RWPE2 (cell line): ENCODE data around the gene DTNBP1.

Experiments
- ATAC-seq: fragments of 200-7000 bp; cut with Tn5 transposase; 3 replicates; pipeline ENCODE4 v1.9.1; 2021; ENCODE audit warnings: low read depth
- DNase-seq: peaks from one replicate; pipeline ENCODE4 v3.0.0-alpha.2; 2020; ENCODE audit warnings: low spot score
- H3K27ac ChIP-seq: fragments of 450-650 bp; 2 replicates; pipeline ENCODE4 v1.5.1; 2017; ENCODE audit warnings: mild to moderate bottlenecking; ENCODE audit not compliant: poor library complexity, severe bottlenecking
- H3K27me3 ChIP-seq: fragments of 250-450 bp; sonication (Bioruptor Pico); 2 replicates; pipeline ENCODE4 v1.5.1; 2021; ENCODE audit warnings: mild to moderate bottlenecking, moderate library complexity; ENCODE audit not compliant: insufficient read depth, poor library complexity, severe bottlenecking
- H3K36me3 ChIP-seq: fragments of 250-450 bp; sonication (Bioruptor Pico); 2 replicates; pipeline ENCODE4 v1.5.1; 2020; ENCODE audit warnings: low read depth, mild to moderate bottlenecking, moderate library complexity
- H3K4me1 ChIP-seq: fragments of 250-450 bp; sonication (Bioruptor Pico); 2 replicates; pipeline ENCODE4 v1.5.1; 2021; ENCODE audit warnings: mild to moderate bottlenecking, moderate library complexity; ENCODE audit not compliant: insufficient read depth, poor library complexity, severe bottlenecking
- H3K4me3 ChIP-seq: fragments of 250-450 bp; sonication (Bioruptor Pico); 2 replicates; pipeline ENCODE4 v1.5.1; 2021; ENCODE audit warnings: mild to moderate bottlenecking, moderate library complexity; ENCODE audit not compliant: severe bottlenecking
- H3K9me3 ChIP-seq: fragments of 250-450 bp; sonication (Bioruptor Pico); 2 replicates; pipeline ENCODE4 v1.5.1; 2021; ENCODE audit warnings: mild to moderate bottlenecking, moderate library complexity; ENCODE audit not compliant: severe bottlenecking
- TF ChIP-seq, protein P1 (sequence below): fragments of 450-650 bp; IDR thresholded peaks from one replicate; pipeline ENCODE4 v1.5.1; 2017; ENCODE audit warnings: mild to moderate bottlenecking, moderate library complexity; ENCODE audit not compliant: poor library complexity, severe bottlenecking

DTNBP1 gene

GRCh38 chr6:15629487-15629886, 33.3 kb downstream of the DTNBP1 start:
- no peak overlapping the region for H3K27ac ChIP-seq
- TF ChIP-seq, protein P1, sequence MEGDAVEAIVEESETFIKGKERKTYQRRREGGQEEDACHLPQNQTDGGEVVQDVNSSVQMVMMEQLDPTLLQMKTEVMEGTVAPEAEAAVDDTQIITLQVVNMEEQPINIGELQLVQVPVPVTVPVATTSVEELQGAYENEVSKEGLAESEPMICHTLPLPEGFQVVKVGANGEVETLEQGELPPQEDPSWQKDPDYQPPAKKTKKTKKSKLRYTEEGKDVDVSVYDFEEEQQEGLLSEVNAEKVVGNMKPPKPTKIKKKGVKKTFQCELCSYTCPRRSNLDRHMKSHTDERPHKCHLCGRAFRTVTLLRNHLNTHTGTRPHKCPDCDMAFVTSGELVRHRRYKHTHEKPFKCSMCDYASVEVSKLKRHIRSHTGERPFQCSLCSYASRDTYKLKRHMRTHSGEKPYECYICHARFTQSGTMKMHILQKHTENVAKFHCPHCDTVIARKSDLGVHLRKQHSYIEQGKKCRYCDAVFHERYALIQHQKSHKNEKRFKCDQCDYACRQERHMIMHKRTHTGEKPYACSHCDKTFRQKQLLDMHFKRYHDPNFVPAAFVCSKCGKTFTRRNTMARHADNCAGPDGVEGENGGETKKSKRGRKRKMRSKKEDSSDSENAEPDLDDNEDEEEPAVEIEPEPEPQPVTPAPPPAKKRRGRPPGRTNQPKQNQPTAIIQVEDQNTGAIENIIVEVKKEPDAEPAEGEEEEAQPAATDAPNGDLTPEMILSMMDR: no peak
- no peaks in the 10 kb centered on the region for H3K27me3 ChIP-seq
- H3K4me1 ChIP-seq: peaks cover 12% of the 10 kb centered on the region
- DNase-seq (no peak), ATAC-seq (no peak)
- no peaks in the 10 kb centered on the region for H3K9me3 ChIP-seq
- H3K36me3 ChIP-seq: no peaks in the 10 kb centered on the region
- H3K4me3 ChIP-seq: no peak overlapping the region

DNA sequence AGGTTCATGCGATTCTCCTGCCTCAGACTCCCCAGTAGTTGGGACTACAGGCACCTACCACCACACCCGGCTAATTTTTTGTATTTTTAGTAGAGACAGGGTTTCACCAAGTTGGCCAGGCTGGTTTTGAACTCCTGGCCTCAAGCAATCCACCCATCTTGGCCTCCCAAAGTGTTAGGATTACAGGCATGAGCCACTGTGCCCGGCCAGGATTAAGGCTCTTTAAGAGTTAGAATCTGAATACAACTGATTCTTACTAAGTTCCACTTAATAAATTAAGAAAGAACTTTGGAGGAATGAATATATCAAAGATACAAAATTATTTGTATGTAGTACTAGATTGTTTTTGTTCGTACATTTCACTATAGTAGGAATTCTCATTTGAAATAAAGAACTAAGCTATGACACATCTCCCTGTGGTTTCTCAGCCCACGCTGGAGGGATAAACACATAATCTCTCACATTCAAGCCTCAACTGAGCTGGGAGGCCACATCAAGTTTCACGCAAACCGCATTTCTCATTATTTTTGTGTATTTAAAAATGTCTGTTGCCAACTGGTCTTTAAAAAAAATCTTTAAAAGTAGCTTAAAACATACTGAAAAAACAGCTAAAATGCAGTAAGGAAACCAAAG, 34.2 kb downstream of the DTNBP1 start:
- H3K27ac ChIP-seq: no peak overlapping the region
- H3K4me3 ChIP-seq: no peak overlapping the region
- TF ChIP-seq, protein P1: no peak
- H3K27me3 ChIP-seq: no peaks in the 10 kb centered on the region
- H3K9me3 ChIP-seq: no peaks in the 10 kb centered on the region
- no peaks in the 10 kb centered on the region for H3K36me3 ChIP-seq
- ATAC-seq: no peak
- no peak for DNase-seq
- peaks cover 12% of the 10 kb centered on the region for H3K4me1 ChIP-seq

- Histone ChIP-seq H3K4me1 (peaks cover 14% of the 10 kb centered on the region), H3K4me3 (no peak overlapping the region), H3K27ac (no peak overlapping the region), H3K36me3 (0 out of 2 replicates have a peak, but pooled peaks cover 3% of the 10 kb centered on the region), H3K9me3 (no peaks in the 10 kb centered on the region), H3K27me3 (no peaks in the 10 kb centered on the region)
- no peak for DNase-seq
- no peak for ATAC-seq
- TF ChIP-seq, protein P1: no peak
Measured at GRCh38 chr6:15627821-15628220, 35.0 kb downstream of the DTNBP1 start.

DNA sequence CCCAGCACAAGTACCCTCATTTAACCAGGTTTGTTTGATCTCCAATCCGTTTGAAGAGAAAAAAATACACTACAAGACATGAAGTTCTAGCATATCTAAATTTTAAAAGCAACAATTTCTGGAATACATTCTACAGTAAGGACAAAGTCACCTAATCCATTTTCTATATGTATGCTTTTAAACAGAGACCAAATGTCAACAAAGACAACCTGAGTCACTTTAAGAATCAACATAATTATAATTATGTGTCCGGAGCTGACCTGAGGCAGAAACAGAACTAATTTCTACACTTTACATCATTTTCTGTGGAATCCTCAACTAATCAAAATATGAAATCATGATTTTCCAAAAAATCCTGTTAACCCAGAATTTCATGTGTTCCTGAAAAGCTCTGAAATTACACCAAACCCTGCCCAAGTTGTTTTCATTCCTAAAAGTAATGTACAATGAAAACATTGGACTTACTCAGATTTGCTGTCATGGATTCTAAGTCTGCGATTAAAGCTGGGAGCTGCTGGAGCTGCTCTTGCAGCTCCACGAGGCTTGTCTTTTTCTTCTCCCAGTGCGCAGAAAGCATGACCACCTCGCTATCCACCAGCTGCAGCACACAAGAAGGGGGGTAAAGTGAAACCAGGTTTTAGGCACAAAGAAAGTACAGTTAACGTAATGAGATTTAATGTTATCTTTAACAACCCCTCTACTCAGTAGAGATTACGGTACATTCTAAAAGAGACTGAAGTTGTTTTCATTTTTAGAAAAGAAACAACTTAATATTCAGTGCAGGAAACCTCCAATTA, 35.8 kb downstream of the DTNBP1 start:
- H3K36me3 ChIP-seq: 0 out of 2 replicates have a peak, but pooled peaks cover 3% of the 10 kb centered on the region
- DNase-seq (no peak), ATAC-seq (no peak)
- TF ChIP-seq, protein P1: no peak
- H3K4me1 ChIP-seq: peaks cover 22% of the 10 kb centered on the region
- no peak overlapping the region for H3K4me3 ChIP-seq
- H3K27me3 ChIP-seq: no peaks in the 10 kb centered on the region
- no peaks in the 10 kb centered on the region for H3K9me3 ChIP-seq
- H3K27ac ChIP-seq: no peak overlapping the region
